Endothelial cell of umbilical vein (primary cell): ENCODE results near the gene RRM2. TPM values are rescaled to one million over a fixed set of nuclear protein-coding genes. Genes with fewer than 3 reads are reported as not detected.
A peak's percentile ranks its signal among the peaks of the same experiment; 100 is the strongest.

Experiments
- BruUV-seq: library from RNA; stranded (reverse); fragments of 400-500 nt; replicated peaks from 2 replicates; lab custom pipeline; 2021; lab: Mats Ljungman, UMichigan
- CTCF ChIA-PET: fragments of 300-600, 350-600 bp; sonication (Branson Sonifier 250); formaldehyde crosslinking; loops from one replicate; lab custom pipeline; 2021; ENCODE audit warnings: antibody characterized with exemption, inconsistent platforms; lab: Charles Lee
- POLR2A ChIA-PET: fragments of 300-600, 350-600 bp; sonication (Branson Sonifier 250); formaldehyde crosslinking; loops from one replicate; lab custom pipeline; 2021; ENCODE audit warnings: antibody characterized with exemption, inconsistent platforms; lab: Charles Lee
- DNase-seq: peaks from one replicate; pipeline ENCODE4 v3.0.0-alpha.2; 2011; ENCODE audit warnings: low read depth, low spot score
- FAIRE-seq: peaks from 2 replicates; lab custom pipeline; 2011; peaks lifted over from hg19 to GRCh38; lab: Jason Lieb, UNC
- H2AFZ ChIP-seq: 2 replicates; pipeline ENCODE4 v1.6.0; 2012; ENCODE audit warnings: low read depth, low read length, control low read depth, inconsistent platforms
- H3K27ac ChIP-seq: 2 replicates; pipeline ENCODE4 v1.5.1; 2011; ENCODE audit warnings: low read depth, mild to moderate bottlenecking, control low read depth, low read length, moderate library complexity; ENCODE audit not compliant: insufficient read depth
- H3K27me3 ChIP-seq, 2 experiments: 2 replicates each; pipeline versions ENCODE4 v1.6.0 to v1.6.1; 2011; ENCODE audit warnings: low read length in 2 of 2, mixed read lengths in 1 of 2; ENCODE audit not compliant: control insufficient read depth in 2 of 2, insufficient read depth in 2 of 2
- H3K36me3 ChIP-seq, 2 experiments: 2 replicates in 1 of 2; 3 replicates in 1 of 2; pipeline ENCODE4 v1.5.1; 2011; ENCODE audit warnings: low read length in 2 of 2, mild to moderate bottlenecking in 1 of 2, moderate library complexity in 1 of 2; ENCODE audit not compliant: control insufficient read depth in 2 of 2, insufficient read depth in 2 of 2; ENCODE audit errors: extremely low read depth in 1 of 2
- H3K4me1 ChIP-seq: 3 replicates; pipeline ENCODE4 v1.5.1; 2011; ENCODE audit warnings: mild to moderate bottlenecking, low read length; ENCODE audit not compliant: control insufficient read depth, insufficient read depth; ENCODE audit errors: extremely low read depth
- H3K4me2 ChIP-seq: 2 replicates; pipeline ENCODE4 v1.6.1; 2011; ENCODE audit warnings: low read length, control low read depth, mixed read lengths; ENCODE audit not compliant: insufficient read depth
- H3K4me3 ChIP-seq, 3 experiments: fragments of 200-600 bp in 1 of 3; sonication (generic), shearing (Covaris generic) in 1 of 3; replicated peaks in 1 of 3; 2 replicates each; pipeline ENCODE4 v1.5.1; 2011 to 2016; ENCODE audit warnings: control low read depth in 3 of 3, low read length in 3 of 3, mild to moderate bottlenecking in 2 of 3, inconsistent platforms in 1 of 3, low read depth in 1 of 3, moderate library complexity in 1 of 3; ENCODE audit not compliant: insufficient read depth in 1 of 3
- H3K79me2 ChIP-seq: 2 replicates; pipeline ENCODE4 v1.6.0; 2012; ENCODE audit warnings: low read length, inconsistent platforms; ENCODE audit not compliant: control insufficient read depth, insufficient read depth
- H3K9ac ChIP-seq: replicated peaks from 2 replicates; pipeline ENCODE3; 2011; ENCODE audit warnings: low read length, control low read depth; ENCODE audit not compliant: insufficient read depth; ENCODE audit errors: extremely low read depth
- H3K9me1 ChIP-seq: replicated peaks from 3 replicates; pipeline ENCODE4 v1.6.0; 2011; ENCODE audit warnings: mild to moderate bottlenecking, low read length; ENCODE audit not compliant: control insufficient read depth, insufficient read depth; ENCODE audit errors: extremely low read depth
- H3K9me3 ChIP-seq: replicated peaks from 2 replicates; pipeline ENCODE4 v1.5.1; 2012; ENCODE audit warnings: low read length, inconsistent platforms; ENCODE audit not compliant: control insufficient read depth, insufficient read depth
- H4K20me1 ChIP-seq: replicated peaks from 2 replicates; pipeline ENCODE3; 2011; ENCODE audit warnings: mild to moderate bottlenecking, low read length; ENCODE audit not compliant: control insufficient read depth, insufficient read depth; ENCODE audit errors: extremely low read depth
- FOS ChIP-seq: IDR thresholded peaks from 2 replicates; pipeline ENCODE4 v1.6.1; 2011; ENCODE audit warnings: mild to moderate bottlenecking, low read length, moderate library complexity, borderline replicate concordance; ENCODE audit not compliant: insufficient read depth
- GATA2 ChIP-seq: IDR thresholded peaks from 2 replicates; pipeline ENCODE4 v1.7.0; 2011; ENCODE audit warnings: low read depth, mild to moderate bottlenecking, moderate library complexity, mixed read lengths, low read length; ENCODE audit not compliant: insufficient read length, insufficient read depth
- JUN ChIP-seq: IDR thresholded peaks from 2 replicates; pipeline ENCODE4 v1.6.1; 2011; ENCODE audit warnings: borderline replicate concordance, low read depth; ENCODE audit not compliant: insufficient read length, insufficient read depth
- MAX ChIP-seq: IDR thresholded peaks from 2 replicates; pipeline ENCODE4 v1.6.1; 2011; ENCODE audit not compliant: insufficient read depth, insufficient read length
- POLR2A ChIP-seq: IDR thresholded peaks from 2 replicates; pipeline ENCODE4 v1.6.1; 2012; ENCODE audit warnings: low read depth, mild to moderate bottlenecking, control low read depth, low read length
- POLR2AphosphoS5 ChIP-seq: IDR thresholded peaks from 2 replicates; pipeline ENCODE4 v1.6.1; 2012; ENCODE audit warnings: low read depth, mild to moderate bottlenecking, control low read depth, low read length, moderate library complexity; ENCODE audit not compliant: insufficient read depth
- dilution Hi-C: fragments of 300-500 bp; cut with MboI; formaldehyde crosslinking; loops from one replicate; pipeline ENCODE4 v1.15.0; 2019; ENCODE audit warnings: low sequenced_read_pairs; ENCODE audit not compliant: extremely low pct_ligation_motif_present
- intact Hi-C: fragments of 100-400 bp; cut with micrococcal nuclease; formaldehyde crosslinking; loops from one replicate; pipeline ENCODE4 v1.10.0; 2022
- polyA plus RNA-seq, 4 experiments: library from polyadenylated mRNA; depleted of rRNA in 3 of 4; stranded (reverse) in 3 of 4; unstranded in 1 of 4; fragments of >200 nt; gene quantifications; 2 replicates each; pipeline versions ENCODE4 v1.2.1 to v1.2.3, GENCODE V29; 2011 to 2012; ENCODE audit warnings: missing spikeins in 1 of 4
- total RNA-seq: library from RNA; stranded (reverse); gene quantifications from 2 replicates; pipeline ENCODE4 v1.2.3, GENCODE V29; 2021
- TF ChIP-seq, protein P1 (sequence below), 2 donors: IDR thresholded peaks; 1 replicate in 1 of 2; 2 replicates in 1 of 2; pipeline ENCODE4 v1.5.1; 2011; ENCODE audit warnings: low read length in 2 of 2, mild to moderate bottlenecking in 2 of 2, moderate library complexity in 2 of 2, control low read depth in 1 of 2, inconsistent platforms in 1 of 2, low read depth in 1 of 2; ENCODE audit not compliant: insufficient read depth in 1 of 2; ENCODE audit errors: extremely low read depth in 1 of 2

RRM2 gene
- total and polyA plus RNA-seq, 2 donors (not counting 3 experiments of a cell fraction or from before 2014, with no cell fraction given): 40.9 to 246 TPM

DNA sequence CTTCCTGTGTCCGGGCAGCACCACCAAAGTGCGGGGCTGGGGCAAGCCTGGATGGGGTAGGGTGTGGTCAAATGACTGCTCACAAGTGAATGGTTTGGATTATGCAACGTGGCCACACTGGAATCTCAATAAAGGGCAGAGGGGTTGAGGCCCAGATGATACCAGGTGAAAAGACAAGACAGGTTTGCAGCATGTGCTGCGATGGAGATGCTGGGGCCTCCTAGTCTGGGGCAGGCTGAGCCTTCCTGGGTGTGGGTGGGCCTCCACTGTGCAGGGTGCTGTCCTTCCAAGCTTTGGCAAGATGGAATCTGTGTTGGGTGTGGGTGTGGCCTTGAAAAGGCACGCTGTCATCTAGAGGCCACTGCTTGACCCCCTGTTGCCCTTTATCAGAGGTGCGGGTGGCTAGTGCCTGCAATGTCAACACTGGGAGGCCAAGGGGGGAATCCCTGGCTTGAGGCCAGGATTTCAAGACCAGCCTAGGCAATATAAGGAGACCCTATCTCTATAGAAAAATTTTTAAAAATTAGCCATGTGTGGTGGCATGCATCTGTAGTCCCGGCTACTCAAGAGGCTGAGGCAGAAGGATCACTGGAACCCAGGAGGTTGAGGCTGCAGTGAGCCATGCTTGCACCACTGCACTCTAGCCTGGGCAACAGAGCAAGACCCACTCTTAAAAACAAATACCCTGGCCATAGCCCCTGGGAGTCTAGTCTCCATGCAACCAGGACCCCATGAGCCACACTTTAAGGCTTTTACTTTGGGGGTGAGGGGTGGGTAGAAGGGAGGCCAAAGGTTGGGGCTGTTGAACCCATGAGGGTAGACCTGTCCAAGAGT lies 13.8 kb downstream of the RRM2 start:
- no peaks in the 10 kb centered on the region for H3K27me3 ChIP-seq
- BruUV-seq: no TSS peak
- TF ChIP-seq FOS: no peak
- peak; percentile 10 for TF ChIP-seq POLR2AphosphoS5
- TF ChIP-seq JUN: no peak
- dilution Hi-C loops (no loop called here), intact Hi-C loops (no loop called here)
- ChIA-PET POLR2A (no interaction called here), CTCF (interaction anchor here (1.9 to 3.8 kb wide), 2 partner anchors 11 to 272 kb away, joined by 8 to 23 read pairs; no protein-coding TSS in a partner anchor)
- H3K36me3 ChIP-seq: peaks cover 0 to 3% of the 10 kb centered on the region in 2 experiments
- no peaks in the 10 kb centered on the region for H3K9me1 ChIP-seq
- H3K79me2 ChIP-seq: no peaks in the 10 kb centered on the region
- H3K4me3 ChIP-seq: no peak overlapping the region
- H3K4me2 ChIP-seq: no peak overlapping the region
- no peak overlapping the region for H3K27ac ChIP-seq
- DNase-seq: no peak
- no peaks in the 10 kb centered on the region for H3K4me1 ChIP-seq
- FAIRE-seq: no peak
- no peak overlapping the region for H3K9ac ChIP-seq
- H3K9me3 ChIP-seq: no peaks in the 10 kb centered on the region
- no peak overlapping the region for H2AFZ ChIP-seq
- no peaks in the 10 kb centered on the region for H4K20me1 ChIP-seq

- Histone ChIP-seq H3K9ac (no peak overlapping the region), H4K20me1 (no peaks in the 10 kb centered on the region), H3K27me3 (no peaks in the 10 kb centered on the region), H3K9me1 (no peaks in the 10 kb centered on the region), H3K36me3 (no peaks in the 10 kb centered on the region), H2AFZ (no peak overlapping the region), H3K4me3 (no peak overlapping the region), H3K27ac (no peak overlapping the region), H3K4me2 (no peak overlapping the region), H3K4me1 (no peaks in the 10 kb centered on the region), H3K9me3 (no peaks in the 10 kb centered on the region), H3K79me2 (no peaks in the 10 kb centered on the region)
- ChIA-PET POLR2A (no interaction called here), CTCF (interaction anchor here (0.9 kb wide), 1 partner anchor 272 kb away, joined by 3 read pairs; no protein-coding TSS in a partner anchor)
- intact Hi-C loops (no loop called here), dilution Hi-C loops (no loop called here)
- TF ChIP-seq GATA2: no peak
- peak; percentile 48 for TF ChIP-seq POLR2AphosphoS5
- TF ChIP-seq POLR2A: peak; percentile 44
- no peak for TF ChIP-seq MAX
- TF ChIP-seq, protein P1, sequence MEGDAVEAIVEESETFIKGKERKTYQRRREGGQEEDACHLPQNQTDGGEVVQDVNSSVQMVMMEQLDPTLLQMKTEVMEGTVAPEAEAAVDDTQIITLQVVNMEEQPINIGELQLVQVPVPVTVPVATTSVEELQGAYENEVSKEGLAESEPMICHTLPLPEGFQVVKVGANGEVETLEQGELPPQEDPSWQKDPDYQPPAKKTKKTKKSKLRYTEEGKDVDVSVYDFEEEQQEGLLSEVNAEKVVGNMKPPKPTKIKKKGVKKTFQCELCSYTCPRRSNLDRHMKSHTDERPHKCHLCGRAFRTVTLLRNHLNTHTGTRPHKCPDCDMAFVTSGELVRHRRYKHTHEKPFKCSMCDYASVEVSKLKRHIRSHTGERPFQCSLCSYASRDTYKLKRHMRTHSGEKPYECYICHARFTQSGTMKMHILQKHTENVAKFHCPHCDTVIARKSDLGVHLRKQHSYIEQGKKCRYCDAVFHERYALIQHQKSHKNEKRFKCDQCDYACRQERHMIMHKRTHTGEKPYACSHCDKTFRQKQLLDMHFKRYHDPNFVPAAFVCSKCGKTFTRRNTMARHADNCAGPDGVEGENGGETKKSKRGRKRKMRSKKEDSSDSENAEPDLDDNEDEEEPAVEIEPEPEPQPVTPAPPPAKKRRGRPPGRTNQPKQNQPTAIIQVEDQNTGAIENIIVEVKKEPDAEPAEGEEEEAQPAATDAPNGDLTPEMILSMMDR (IDR thresholded peaks at IDR 0.05; ENCODE audit: extremely low read depth in 1 of 2, insufficient read depth in 1 of 2, low read depth in 1 of 2, low read length in 2 of 2): no peak
- no TSS peak for BruUV-seq
- FAIRE-seq (no peak), DNase-seq (no peak)
Observed at GRCh38 chr2:10137053-10137843, 14.7 kb downstream of the RRM2 start.
